ENCODE data around the gene INHBC. TPM values are rescaled to one million over a fixed set of nuclear protein-coding genes. Genes with fewer than 3 reads are reported as not detected.
"Not testable (repeated sequence)": the region's sequence is repeated elsewhere in the genome, so short reads cannot be mapped to it uniquely, and the experiment has no call there.

Gene INHBC
- total RNA-seq, 2 donors from 2014 or later, result not detected

DNA sequence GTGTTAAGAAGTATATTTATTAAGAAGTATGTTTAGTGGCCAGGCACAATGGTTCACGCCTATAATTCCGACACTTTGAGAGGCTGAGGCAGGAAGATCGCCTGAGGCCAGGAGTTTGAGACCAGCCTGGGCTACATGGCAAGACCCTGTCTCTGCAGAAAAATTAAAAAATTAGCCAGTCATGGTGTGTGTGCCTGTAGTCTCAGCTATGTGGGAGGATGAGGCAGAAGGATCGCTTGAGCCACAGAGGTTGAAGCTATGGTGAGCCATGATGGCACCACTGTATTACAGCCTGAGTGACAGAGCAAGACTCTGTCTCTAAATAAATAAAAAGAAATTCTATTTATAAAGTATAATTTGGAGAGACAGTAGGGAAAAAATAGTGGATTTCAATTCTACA is 24.1 kb upstream of the INHBC start:
- H3K27ac Mint-ChIP-seq, result no peak overlapping the region
- DNase-seq (no peak), ATAC-seq (replicated peaks in 1 of 2) (no peak)
- H3K27me3 Mint-ChIP-seq (ENCODE audit: low read depth), result no peaks in the 10 kb centered on the region
- no peaks in the 10 kb centered on the region for H3K9me3 Mint-ChIP-seq
- peaks cover 16% of the 10 kb centered on the region for H3K4me1 Mint-ChIP-seq (ENCODE audit: low read depth)
- H3K36me3 Mint-ChIP-seq (ENCODE audit: insufficient read depth in 2 of 2), result no peaks in the 10 kb centered on the region
- no peak overlapping the region for H3K4me3 Mint-ChIP-seq

DNA sequence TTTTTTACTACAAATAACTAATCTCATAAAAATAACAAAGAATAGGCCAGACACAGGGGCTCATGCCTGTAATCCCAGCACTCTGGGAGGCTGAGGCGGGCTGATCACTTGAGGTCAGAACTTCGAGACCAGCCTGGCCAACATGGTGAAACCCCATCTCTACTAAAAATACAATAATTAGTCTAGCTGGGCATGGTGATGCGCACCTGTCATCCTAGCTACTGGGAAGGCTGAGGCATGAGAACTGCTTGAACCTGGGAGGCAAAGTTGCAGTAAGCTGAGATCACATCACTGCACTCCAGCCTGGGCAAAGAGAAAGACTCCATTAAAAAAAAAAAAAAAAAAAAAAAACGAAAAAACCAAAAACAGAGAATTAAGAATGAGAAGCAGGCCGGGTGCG is 20.4 kb upstream of the INHBC start:
- not testable (repeated sequence) for H3K27ac Mint-ChIP-seq, H3K4me3 Mint-ChIP-seq

GRCh38 chr12:57415088-57415487 is 19.5 kb upstream of the INHBC start:
- no peaks in the 10 kb centered on the region for H3K9me3 Mint-ChIP-seq
- no peak overlapping the region for H3K4me3 Mint-ChIP-seq
- peaks cover 17% of the 10 kb centered on the region for H3K4me1 Mint-ChIP-seq (ENCODE audit: low read depth)
- ATAC-seq (replicated peaks in 1 of 2), result no peak
- peak overlapping the region; percentile 83 for H3K27ac Mint-ChIP-seq
- DNase-seq, result no peak
- no peaks in the 10 kb centered on the region for H3K27me3 Mint-ChIP-seq (ENCODE audit: low read depth)
- peaks cover 0 to 4% of the 10 kb centered on the region in 2 donors for H3K36me3 Mint-ChIP-seq (ENCODE audit: insufficient read depth in 2 of 2)

More for the DNA sequence above, 20.4 kb upstream of the INHBC start:
- not testable (repeated sequence) for H3K9me3 Mint-ChIP-seq; ATAC-seq (replicated peaks in 1 of 2); H3K36me3 Mint-ChIP-seq (ENCODE audit: insufficient read depth in 2 of 2); DNase-seq; H3K27me3 Mint-ChIP-seq (ENCODE audit: low read depth)
- H3K4me1 Mint-ChIP-seq (ENCODE audit: low read depth), result peaks cover 17% of the 10 kb centered on the region

DNA sequence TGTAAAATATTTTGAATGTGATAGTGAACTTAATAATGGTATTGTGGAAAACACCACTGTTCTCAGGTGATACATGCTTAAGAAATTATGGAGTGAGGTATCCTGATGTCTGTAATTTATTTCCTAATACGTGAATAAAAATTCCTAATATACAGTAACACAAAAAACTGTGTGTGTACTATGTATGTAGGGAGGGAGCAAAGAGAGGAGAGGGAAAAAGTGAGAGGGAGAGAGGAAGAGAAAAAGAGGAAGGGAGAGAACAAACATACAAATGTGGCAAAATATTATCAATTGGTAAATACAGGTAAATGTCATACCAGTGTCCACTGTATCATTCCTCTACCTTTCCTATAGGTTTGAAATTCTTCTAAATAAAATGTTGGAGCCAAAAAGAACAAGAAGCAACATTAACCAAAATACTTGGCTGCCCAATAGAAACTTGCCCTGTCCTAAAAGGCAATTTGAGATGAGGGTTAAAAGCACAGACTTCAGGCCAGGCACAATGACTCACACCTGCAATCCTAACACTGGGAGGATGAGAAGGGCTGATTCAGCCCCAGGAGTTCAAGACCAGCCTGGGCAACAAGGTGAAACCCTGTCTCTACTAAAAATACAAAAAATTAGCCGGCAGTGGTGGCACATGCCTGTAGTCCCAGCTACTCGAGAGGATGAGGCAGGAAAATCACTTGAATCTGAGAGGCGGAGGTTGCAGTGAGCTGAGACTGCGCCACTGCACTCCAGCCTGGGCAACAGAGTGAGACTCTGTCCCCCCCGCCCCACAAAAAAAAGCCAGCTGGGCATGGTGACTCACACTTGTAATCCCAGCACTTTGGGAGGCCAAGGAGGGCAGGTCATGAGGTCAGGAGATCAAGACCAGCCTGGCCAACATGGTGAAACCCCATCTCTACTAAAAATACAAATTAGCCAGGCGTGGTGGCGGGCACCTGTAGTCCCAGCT is 18.3 kb upstream of the INHBC start:
- Mint-ChIP-seq H3K36me3 (ENCODE audit: insufficient read depth in 2 of 2) (peaks cover 0 to 4% of the 10 kb centered on the region in 2 donors), H3K27me3 (ENCODE audit: low read depth) (no peaks in the 10 kb centered on the region), H3K4me1 (ENCODE audit: low read depth) (peaks cover 13% of the 10 kb centered on the region), H3K4me3 (no peak overlapping the region), H3K27ac (no peak overlapping the region), H3K9me3 (no peaks in the 10 kb centered on the region)
- DNase-seq, result no peak
- no peak for ATAC-seq (replicated peaks in 1 of 2)

GRCh38 chr12:57418255-57418654 is 16.3 kb upstream of the INHBC start:
- ATAC-seq (replicated peaks in 1 of 2) (no peak), DNase-seq (no peak)
- Mint-ChIP-seq H3K4me1 (ENCODE audit: low read depth) (peaks cover 12% of the 10 kb centered on the region), H3K36me3 (ENCODE audit: insufficient read depth in 2 of 2) (peaks cover 4 to 10% of the 10 kb centered on the region in 2 donors), H3K4me3 (no peak overlapping the region), H3K27me3 (ENCODE audit: low read depth) (no peaks in the 10 kb centered on the region), H3K27ac (no peak overlapping the region), H3K9me3 (no peaks in the 10 kb centered on the region)

DNA sequence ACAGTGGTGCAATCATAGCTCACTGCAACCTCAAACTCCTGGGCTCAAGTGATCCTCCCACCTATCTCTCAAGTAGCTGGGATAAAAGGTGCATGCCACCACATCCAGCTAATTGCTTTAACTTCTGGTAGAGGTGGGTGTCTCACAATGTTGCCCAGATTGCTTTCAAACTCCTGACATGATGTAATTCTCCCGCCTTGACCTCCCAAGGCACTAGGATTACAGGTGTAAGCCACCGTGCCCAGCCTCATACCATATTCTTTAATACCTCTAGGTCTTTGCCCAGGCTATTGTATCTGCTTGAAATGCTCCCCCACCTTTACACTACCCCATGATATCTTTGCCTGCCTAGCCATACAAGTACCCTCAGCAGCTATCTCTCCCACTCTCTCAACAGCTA is 15.1 kb upstream of the INHBC start:
- Mint-ChIP-seq H3K9me3 (no peaks in the 10 kb centered on the region), H3K27ac (no peak overlapping the region), H3K27me3 (ENCODE audit: low read depth) (no peaks in the 10 kb centered on the region), H3K36me3 (ENCODE audit: insufficient read depth in 2 of 2) (peaks cover 4 to 11% of the 10 kb centered on the region in 2 donors), H3K4me1 (ENCODE audit: low read depth) (peaks cover 12% of the 10 kb centered on the region), H3K4me3 (no peak overlapping the region)
- ATAC-seq (replicated peaks in 1 of 2) (no peak), DNase-seq (no peak)

- H3K27ac Mint-ChIP-seq, result no peak overlapping the region
- H3K36me3 Mint-ChIP-seq (ENCODE audit: insufficient read depth in 2 of 2), result peaks cover 4 to 12% of the 10 kb centered on the region in 2 donors
- H3K4me1 Mint-ChIP-seq (ENCODE audit: low read depth), result peaks cover 12% of the 10 kb centered on the region
- no peak for DNase-seq
- H3K27me3 Mint-ChIP-seq (ENCODE audit: low read depth), result no peaks in the 10 kb centered on the region
- H3K4me3 Mint-ChIP-seq, result no peak overlapping the region
- no peak for ATAC-seq (replicated peaks in 1 of 2)
- no peaks in the 10 kb centered on the region for H3K9me3 Mint-ChIP-seq
These were observed 14.1 kb upstream of the INHBC start for GRCh38 chr12:57420482-57420881.

DNA sequence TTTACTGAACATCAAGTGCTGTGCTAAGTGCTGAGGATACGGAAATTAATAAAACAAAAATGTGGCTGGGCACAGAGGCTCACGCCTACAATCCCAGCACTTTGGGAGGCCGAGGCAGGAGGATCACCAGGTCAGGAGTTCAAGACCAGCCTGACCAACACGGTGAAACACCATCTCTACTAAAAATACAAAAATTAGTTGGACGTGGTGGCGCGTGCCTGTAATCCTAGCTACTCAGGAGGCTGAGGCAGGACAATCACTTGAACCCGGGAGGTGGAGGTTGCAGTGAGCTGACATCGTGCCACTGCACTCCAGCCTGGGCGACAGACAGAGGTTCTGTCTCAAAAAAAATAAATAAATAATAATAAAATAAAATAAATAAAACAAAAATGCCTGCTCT is 7.6 kb upstream of the INHBC start:
- not testable (repeated sequence) for H3K9me3 Mint-ChIP-seq; H3K4me3 Mint-ChIP-seq; ATAC-seq (replicated peaks in 1 of 2); H3K36me3 Mint-ChIP-seq (ENCODE audit: insufficient read depth in 2 of 2); DNase-seq; H3K27ac Mint-ChIP-seq; H3K27me3 Mint-ChIP-seq (ENCODE audit: low read depth)
- peaks cover 37% of the 10 kb centered on the region for H3K4me1 Mint-ChIP-seq (ENCODE audit: low read depth)

DNA sequence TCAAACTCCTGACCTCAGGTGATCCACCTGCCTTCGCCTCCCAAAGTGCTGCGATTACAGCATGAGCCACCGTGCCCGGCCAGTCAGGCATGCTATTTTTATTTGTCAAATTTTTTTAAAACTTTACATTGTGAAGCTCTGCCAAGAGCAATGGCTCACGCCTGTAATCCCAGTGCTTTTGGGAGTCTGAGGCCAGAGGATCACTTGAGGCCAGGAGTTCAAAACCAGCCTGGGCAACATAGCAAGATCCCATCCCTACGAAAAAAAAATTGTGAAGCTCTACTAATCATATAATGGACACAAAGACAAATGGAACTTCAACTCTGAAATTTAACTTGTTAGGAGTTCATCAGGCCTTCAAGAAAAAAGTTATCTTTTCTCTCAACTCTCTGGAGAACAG is 5.6 kb upstream of the INHBC start:
- DNase-seq (no peak), ATAC-seq (replicated peaks in 1 of 2) (no peak)
- Mint-ChIP-seq H3K4me3 (peak overlapping the region; percentile 85 to 89), H3K36me3 (ENCODE audit: insufficient read depth in 2 of 2) (peaks cover 0 to 4% of the 10 kb centered on the region in 2 donors), H3K27ac (peak overlapping the region; percentile 98), H3K9me3 (no peaks in the 10 kb centered on the region), H3K4me1 (ENCODE audit: low read depth) (peaks cover 36% of the 10 kb centered on the region), H3K27me3 (ENCODE audit: low read depth) (no peaks in the 10 kb centered on the region)

GRCh38 chr12:57429473-57430111 is 5.0 kb upstream of the INHBC start:
- H3K27me3 Mint-ChIP-seq (ENCODE audit: low read depth), result no peaks in the 10 kb centered on the region

GRCh38 chr12:57430112-57430930 is 4.3 kb upstream of the INHBC start:
- Mint-ChIP-seq H3K27me3 (ENCODE audit: low read depth) (no peaks in the 10 kb centered on the region), H3K4me1 (ENCODE audit: low read depth) (peaks cover 39% of the 10 kb centered on the region), H3K4me3 (peak overlapping the region; percentile 94 to 97), H3K9me3 (no peaks in the 10 kb centered on the region), H3K36me3 (ENCODE audit: insufficient read depth in 2 of 2) (peaks cover 0 to 2% of the 10 kb centered on the region in 2 donors), H3K27ac (peak overlapping the region; percentile 99)
- ATAC-seq (replicated peaks in 1 of 2) (peak; percentile 74 to 80), DNase-seq (peak; percentile 72 to 74)

More at GRCh38 chr12:57429473-57430111, 5.0 kb upstream of the INHBC start:
- ATAC-seq (replicated peaks in 1 of 2) (no peak), DNase-seq (no peak)
- H3K4me3 Mint-ChIP-seq, result peak overlapping the region; percentile 88 to 89
- H3K4me1 Mint-ChIP-seq (ENCODE audit: low read depth), result peaks cover 36% of the 10 kb centered on the region
- H3K36me3 Mint-ChIP-seq (ENCODE audit: insufficient read depth in 2 of 2), result peaks cover 0 to 2% of the 10 kb centered on the region in 2 donors
- H3K27ac Mint-ChIP-seq, result peak overlapping the region; percentile 98
- no peaks in the 10 kb centered on the region for H3K9me3 Mint-ChIP-seq

DNA sequence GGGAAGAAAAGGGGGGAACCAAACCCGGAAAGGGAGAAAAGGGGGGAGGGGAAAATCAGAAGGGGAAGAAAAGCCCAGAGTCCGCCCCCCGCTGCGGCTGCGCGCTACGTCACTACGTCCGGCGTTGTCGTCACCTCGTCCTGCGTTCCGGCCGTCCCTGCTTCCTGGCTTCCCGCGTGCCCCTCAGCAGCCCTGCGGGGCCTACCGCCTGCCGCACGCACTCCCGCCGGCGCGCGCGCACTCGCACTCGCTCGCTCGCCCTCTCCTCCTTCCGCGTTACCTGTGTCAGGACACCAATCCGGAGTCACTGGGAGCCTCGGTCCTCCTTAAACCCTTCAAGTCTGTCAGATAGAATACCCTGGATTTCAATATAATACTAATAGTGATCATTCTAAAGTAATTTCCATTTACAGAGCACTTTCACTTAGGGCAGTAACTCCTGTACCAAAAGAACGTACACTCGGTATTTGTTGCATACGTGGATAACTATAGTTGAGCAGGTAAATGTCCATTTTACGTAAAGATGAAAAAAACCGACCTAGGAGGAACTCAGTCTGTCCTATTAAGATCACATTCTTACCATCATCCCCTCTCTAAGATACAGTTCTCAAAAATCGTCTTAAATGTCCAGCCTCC is 3.5 kb upstream of the INHBC start, which contains the start of gene R3HDM2:
R3HDM2 (minus strand) TSS at position 113 of the 636 bp plus-strand sequence. CDS start 120,615 bp downstream, outside the sequence.
- Mint-ChIP-seq H3K4me3 (peak within 1 kb of the TSS; percentile 94 to 97), H3K36me3 (ENCODE audit: insufficient read depth in 2 of 2) (no peaks in the 10 kb centered on the region), H3K9me3 (no peaks in the 10 kb centered on the region), H3K27me3 (ENCODE audit: low read depth) (no peaks in the 10 kb centered on the region), H3K27ac (peak within 1 kb of the TSS; percentile 99), H3K4me1 (ENCODE audit: low read depth) (peaks cover 43% of the 10 kb centered on the region)
- peak; percentile 96 to 97 for DNase-seq
- ATAC-seq (replicated peaks in 1 of 2), result peak; percentile 97
